Fibroblast of lung (primary cell): ENCODE measurements around the gene SLC9A8.

Source experiments
- CTCF ChIP-seq, 2 donors: IDR thresholded peaks in 1 of 2; conservative IDR thresholded peaks in 1 of 2; 1 replicate in 1 of 2; 2 replicates in 1 of 2; pipeline ENCODE4 v1.5.1; 2011 to 2012; ENCODE audit warnings: low read length in 2 of 2, control low read depth in 1 of 2, inconsistent platforms in 1 of 2, low read depth in 1 of 2, mild to moderate bottlenecking in 1 of 2
- EZH2 ChIP-seq: IDR thresholded peaks from 2 replicates; pipeline ENCODE4 v1.5.1; 2012; ENCODE audit warnings: low read length, control low read depth, mild to moderate bottlenecking; ENCODE audit errors: missing control alignments

- no peak for TF ChIP-seq CTCF (conservative IDR thresholded peaks at IDR 0.05 in 1 of 2, IDR thresholded peaks at IDR 0.05 in 1 of 2; ENCODE audit: low read depth in 1 of 2, low read length in 2 of 2)
- no peak for TF ChIP-seq EZH2
Observed at GRCh38 chr20:49785149-49785851, 27.3 kb upstream of the SLC9A8 start.
